ENCODE measurements around the gene SDR9C7. TPM values are rescaled to one million over a fixed set of nuclear protein-coding genes. Genes with fewer than 3 reads are reported as not detected.

The SDR9C7 gene
- total and polyA plus RNA-seq, 2 donors (not counting 1 experiment from before 2014, with no cell fraction given): not detected

DNA sequence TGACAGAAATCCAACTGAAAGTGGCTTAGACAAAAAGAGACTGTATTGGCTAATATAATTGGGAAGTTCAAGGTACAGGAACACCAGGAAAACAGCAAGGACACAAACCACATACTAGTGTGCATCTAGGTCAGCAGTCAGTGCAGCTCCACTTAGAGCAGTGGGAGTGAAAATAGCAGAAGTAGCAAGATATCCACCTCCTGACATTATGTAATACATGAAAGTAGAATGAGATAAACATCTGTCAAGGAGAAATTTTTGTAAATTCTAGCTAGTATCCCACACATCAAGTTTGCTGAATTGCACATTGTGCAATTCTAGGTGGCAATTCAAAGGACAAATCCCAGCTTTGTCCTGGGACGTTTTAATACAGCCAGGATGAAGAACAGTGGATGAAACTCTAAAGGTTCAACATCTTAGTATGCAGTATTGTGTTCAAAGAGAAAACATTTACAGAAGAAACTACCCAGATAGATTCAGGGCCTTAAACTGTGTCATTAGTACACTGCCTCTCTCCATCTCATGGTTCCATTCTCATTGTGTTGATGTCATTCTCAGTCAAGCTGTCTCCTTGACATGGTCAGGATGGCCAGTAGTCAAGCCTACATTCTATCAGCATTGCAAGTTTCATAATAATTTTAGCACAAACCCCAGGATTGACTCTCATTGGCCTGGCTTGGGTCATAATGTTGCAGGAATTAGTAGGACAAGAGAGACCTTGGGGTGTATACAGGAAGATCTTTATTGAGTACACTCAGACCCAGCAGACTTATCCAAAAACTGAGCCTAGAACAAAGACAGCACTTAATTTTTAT lies 56.8 kb downstream of the SDR9C7 start:
- no peak overlapping the region for H3K4me3 ChIP-seq (replicated peaks in 1 of 4; ENCODE audit: control extremely low read depth in 1 of 4, insufficient read depth in 1 of 4, low read depth in 3 of 4, low read length in 4 of 4)
- H3K9me3 ChIP-seq (ENCODE audit: control insufficient read depth, insufficient read depth, low read depth, low read length): no peaks in the 10 kb centered on the region
- no peaks in the 10 kb centered on the region for H3K36me3 ChIP-seq (ENCODE audit: control insufficient read depth, insufficient read depth, low read length)
- no peaks in the 10 kb centered on the region for H3K4me1 ChIP-seq (ENCODE audit: control insufficient read depth, extremely low read depth, insufficient read depth, low read length)
- H3K27ac ChIP-seq (ENCODE audit: insufficient read depth, low read length): no peak overlapping the region
- TF ChIP-seq CTCF (conservative IDR thresholded peaks at IDR 0.05 in 1 of 2, IDR thresholded peaks at IDR 0.05 in 1 of 2; ENCODE audit: low read depth in 1 of 2, low read length in 2 of 2) (no peak), EZH2 (IDR thresholded peaks at IDR 0.05; ENCODE audit: low read length, missing control alignments) (no peak)
- H3K9ac ChIP-seq (ENCODE audit: insufficient read depth, low read length): no peak overlapping the region
- no peaks in the 10 kb centered on the region for H4K20me1 ChIP-seq (ENCODE audit: control insufficient read depth, extremely low read depth, insufficient read depth, low read length)
- H3K27me3 ChIP-seq (ENCODE audit: control insufficient read depth, insufficient read depth, low read length): no peaks in the 10 kb centered on the region
- no peaks in the 10 kb centered on the region for H3K79me2 ChIP-seq (ENCODE audit: control insufficient read depth, insufficient read depth, low read length)
- no peak overlapping the region for H3K4me2 ChIP-seq (ENCODE audit: extremely low read depth, insufficient read depth, low read length)
- no peak overlapping the region for H2AFZ ChIP-seq (ENCODE audit: low read length)
- no peak for DNase-seq (ENCODE audit: low read depth in 2 of 2)

DNA sequence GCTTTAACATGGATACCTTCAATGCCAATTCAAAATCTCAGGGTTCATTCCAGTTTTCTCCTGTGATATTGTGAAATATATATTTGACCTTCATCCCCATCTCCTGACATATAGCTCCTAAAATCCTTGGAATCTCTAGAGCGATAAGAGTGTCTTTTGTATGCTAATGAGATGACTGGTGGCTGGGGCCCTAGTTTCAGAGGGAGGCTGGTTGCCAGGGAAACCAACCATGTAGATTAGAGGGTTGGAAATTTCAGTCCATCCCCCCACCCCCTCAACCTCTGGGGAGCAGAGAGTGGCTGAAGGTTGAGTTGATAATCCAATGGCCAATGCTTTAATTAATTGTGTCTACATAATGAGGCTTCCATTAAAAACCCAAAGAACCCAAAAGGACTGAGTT lies 59.4 kb downstream of the SDR9C7 start:
- Histone ChIP-seq H4K20me1 (ENCODE audit: control insufficient read depth, extremely low read depth, insufficient read depth, low read length) (no peaks in the 10 kb centered on the region), H3K9ac (ENCODE audit: insufficient read depth, low read length) (no peak overlapping the region), H3K4me1 (ENCODE audit: control insufficient read depth, extremely low read depth, insufficient read depth, low read length) (no peaks in the 10 kb centered on the region), H2AFZ (ENCODE audit: low read length) (no peak overlapping the region), H3K27me3 (ENCODE audit: control insufficient read depth, insufficient read depth, low read length) (no peaks in the 10 kb centered on the region), H3K27ac (ENCODE audit: insufficient read depth, low read length) (no peak overlapping the region), H3K4me2 (ENCODE audit: extremely low read depth, insufficient read depth, low read length) (no peak overlapping the region), H3K9me3 (ENCODE audit: control insufficient read depth, insufficient read depth, low read depth, low read length) (no peaks in the 10 kb centered on the region), H3K79me2 (ENCODE audit: control insufficient read depth, insufficient read depth, low read length) (no peaks in the 10 kb centered on the region), H3K36me3 (ENCODE audit: control insufficient read depth, insufficient read depth, low read length) (no peaks in the 10 kb centered on the region), H3K4me3 (replicated peaks in 1 of 4; ENCODE audit: control extremely low read depth in 1 of 4, insufficient read depth in 1 of 4, low read depth in 3 of 4, low read length in 4 of 4) (no peak overlapping the region)
- TF ChIP-seq CTCF (conservative IDR thresholded peaks at IDR 0.05 in 1 of 2, IDR thresholded peaks at IDR 0.05 in 1 of 2; ENCODE audit: low read depth in 1 of 2, low read length in 2 of 2) (no peak), EZH2 (IDR thresholded peaks at IDR 0.05; ENCODE audit: low read length, missing control alignments) (no peak)
- DNase-seq (ENCODE audit: low read depth in 2 of 2): no peak

DNA sequence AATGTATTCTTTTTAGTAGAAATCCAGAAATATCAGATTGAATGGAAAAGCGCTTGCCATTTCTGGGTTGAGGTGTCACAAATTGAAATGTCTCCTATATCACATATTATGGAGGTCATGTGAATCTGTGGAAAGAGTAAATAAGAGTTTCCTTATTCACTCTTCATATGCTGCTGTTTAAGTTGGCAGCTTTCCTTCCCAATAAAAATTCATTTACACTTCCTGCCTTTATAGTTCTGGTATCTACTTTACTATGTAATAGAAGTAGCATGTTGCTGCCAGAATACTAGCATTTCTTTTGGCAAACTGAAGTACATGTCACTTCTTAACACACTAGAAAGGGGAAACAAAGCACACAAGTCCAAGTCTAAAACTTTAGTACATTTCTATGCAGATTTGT lies 60.8 kb downstream of the SDR9C7 start:
- no peak for TF ChIP-seq CTCF (conservative IDR thresholded peaks at IDR 0.05 in 1 of 2, IDR thresholded peaks at IDR 0.05 in 1 of 2; ENCODE audit: low read depth in 1 of 2, low read length in 2 of 2)
- no peak for TF ChIP-seq EZH2 (IDR thresholded peaks at IDR 0.05; ENCODE audit: low read length, missing control alignments)

More for the DNA sequence above, 60.8 kb downstream of the SDR9C7 start:
- H3K9me3 ChIP-seq (ENCODE audit: control insufficient read depth, insufficient read depth, low read depth, low read length): no peaks in the 10 kb centered on the region
- no peak overlapping the region for H3K9ac ChIP-seq (ENCODE audit: insufficient read depth, low read length)
- no peak overlapping the region for H3K4me3 ChIP-seq (replicated peaks in 1 of 4; ENCODE audit: control extremely low read depth in 1 of 4, insufficient read depth in 1 of 4, low read depth in 3 of 4, low read length in 4 of 4)
- H3K79me2 ChIP-seq (ENCODE audit: control insufficient read depth, insufficient read depth, low read length): no peaks in the 10 kb centered on the region
- no peak overlapping the region for H3K4me2 ChIP-seq (ENCODE audit: extremely low read depth, insufficient read depth, low read length)
- H3K27me3 ChIP-seq (ENCODE audit: control insufficient read depth, insufficient read depth, low read length): no peaks in the 10 kb centered on the region
- H3K4me1 ChIP-seq (ENCODE audit: control insufficient read depth, extremely low read depth, insufficient read depth, low read length): no peaks in the 10 kb centered on the region
- no peaks in the 10 kb centered on the region for H4K20me1 ChIP-seq (ENCODE audit: control insufficient read depth, extremely low read depth, insufficient read depth, low read length)
- no peak overlapping the region for H2AFZ ChIP-seq (ENCODE audit: low read length)
- no peaks in the 10 kb centered on the region for H3K36me3 ChIP-seq (ENCODE audit: control insufficient read depth, insufficient read depth, low read length)
- no peak overlapping the region for H3K27ac ChIP-seq (ENCODE audit: insufficient read depth, low read length)
- no peak for DNase-seq (ENCODE audit: low read depth in 2 of 2)

Other genes starting within 250 kb of the SDR9C7 start
- gene PTGES3, start 246.1 kb downstream of the SDR9C7 start, total RNA-seq: 53.7 and 60.3 TPM in 2 replicates
- gene PTGES3, start 246.1 kb downstream of the SDR9C7 start, polyA plus RNA-seq: 119 and 149 TPM in 2 replicates
- gene NACA, start 209.1 kb downstream of the SDR9C7 start, total RNA-seq: 1,188 and 1,487 TPM in 2 replicates
- 971 and 1,242 TPM in 2 replicates for gene NACA, start 209.1 kb downstream of the SDR9C7 start, polyA plus RNA-seq
- 4.9 and 6.1 TPM in 2 replicates for gene PRIM1, start 182.1 kb downstream of the SDR9C7 start, total RNA-seq
- 7.1 and 22.6 TPM in 2 replicates for gene PRIM1, start 182.1 kb downstream of the SDR9C7 start, polyA plus RNA-seq
- 1.5 and 2.3 TPM in 2 replicates for gene HSD17B6, start 171.1 kb downstream of the SDR9C7 start, total RNA-seq
- 0.59 and 1.4 TPM in 2 replicates for gene HSD17B6, start 171.1 kb downstream of the SDR9C7 start, polyA plus RNA-seq
- gene RDH16, start 23.2 kb upstream of the SDR9C7 start, total RNA-seq: 0.17 and 0.26 TPM in 2 replicates
- 0.02 TPM in 1 of 2 replicates, not detected in the other for gene RDH16, start 23.2 kb upstream of the SDR9C7 start, polyA plus RNA-seq
- gene ZBTB39, start 72.1 kb upstream of the SDR9C7 start, total RNA-seq: 3.8 and 4.1 TPM in 2 replicates
- gene ZBTB39, start 72.1 kb upstream of the SDR9C7 start, polyA plus RNA-seq: 3.2 and 3.9 TPM in 2 replicates
- gene TAC3, start 82.1 kb upstream of the SDR9C7 start, total RNA-seq: 0.17 TPM in 1 of 2 replicates, not detected in the other
- gene TAC3, start 82.1 kb upstream of the SDR9C7 start, polyA plus RNA-seq: 0.36 and 0.54 TPM in 2 replicates
- 0.17 and 0.26 TPM in 2 replicates for gene MYO1A, start 115.7 kb upstream of the SDR9C7 start, total RNA-seq
- gene MYO1A, start 115.7 kb upstream of the SDR9C7 start, polyA plus RNA-seq: 0.01 TPM in 1 of 2 replicates, not detected in the other
- gene NEMP1, start 144.4 kb upstream of the SDR9C7 start, total RNA-seq: 7.7 and 8.4 TPM in 2 replicates
- 11.1 and 17.6 TPM in 2 replicates for gene NEMP1, start 144.4 kb upstream of the SDR9C7 start, polyA plus RNA-seq
- 39.6 and 62.7 TPM in 2 replicates for gene NAB2, start 154.7 kb upstream of the SDR9C7 start, total RNA-seq
- gene NAB2, start 154.7 kb upstream of the SDR9C7 start, polyA plus RNA-seq: 31.3 and 34.6 TPM in 2 replicates
- gene STAT6, start 177.0 kb upstream of the SDR9C7 start, total RNA-seq: 90.4 and 103 TPM in 2 replicates
- 116 and 123 TPM in 2 replicates for gene STAT6, start 177.0 kb upstream of the SDR9C7 start, polyA plus RNA-seq
- gene LRP1, start 194.1 kb upstream of the SDR9C7 start, total RNA-seq: 377 and 464 TPM in 2 replicates
- 92.2 and 96.9 TPM in 2 replicates for gene LRP1, start 194.1 kb upstream of the SDR9C7 start, polyA plus RNA-seq
- not detected in 2 replicates for gene LRP1-AS, start 213.2 kb upstream of the SDR9C7 start, total RNA-seq
- not detected in 2 replicates for gene LRP1-AS, start 213.2 kb upstream of the SDR9C7 start, polyA plus RNA-seq